GM15510 (cell line): Measurements from ENCODE around the gene CD164.

Source experiments
- POLR2A ChIP-seq: IDR thresholded peaks from 3 replicates; pipeline ENCODE4 v1.6.1; 2011; ENCODE audit warnings: borderline replicate concordance; ENCODE audit not compliant: insufficient read length; ENCODE audit errors: extremely low read depth

Gene CD164

DNA sequence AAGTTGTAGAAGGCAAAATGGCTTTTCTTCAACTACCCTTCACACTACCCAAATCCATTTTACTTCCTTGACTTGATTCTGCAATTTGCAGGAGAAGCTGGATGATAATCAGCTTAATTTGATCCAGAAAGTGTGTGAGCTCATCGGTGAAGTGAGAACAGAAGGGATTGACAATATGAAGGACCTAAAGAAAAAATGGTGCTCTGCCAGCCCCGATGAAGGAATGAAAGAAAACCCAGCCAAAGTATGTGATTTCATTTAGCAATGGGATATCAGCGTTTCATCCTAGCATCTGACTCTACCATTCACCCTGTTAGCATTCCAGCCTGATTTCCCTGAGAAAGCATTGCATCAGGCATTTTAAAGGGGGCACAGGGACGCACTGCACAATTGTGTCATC is 41.5 kb downstream of the CD164 start:
- no peak for TF ChIP-seq POLR2A

DNA sequence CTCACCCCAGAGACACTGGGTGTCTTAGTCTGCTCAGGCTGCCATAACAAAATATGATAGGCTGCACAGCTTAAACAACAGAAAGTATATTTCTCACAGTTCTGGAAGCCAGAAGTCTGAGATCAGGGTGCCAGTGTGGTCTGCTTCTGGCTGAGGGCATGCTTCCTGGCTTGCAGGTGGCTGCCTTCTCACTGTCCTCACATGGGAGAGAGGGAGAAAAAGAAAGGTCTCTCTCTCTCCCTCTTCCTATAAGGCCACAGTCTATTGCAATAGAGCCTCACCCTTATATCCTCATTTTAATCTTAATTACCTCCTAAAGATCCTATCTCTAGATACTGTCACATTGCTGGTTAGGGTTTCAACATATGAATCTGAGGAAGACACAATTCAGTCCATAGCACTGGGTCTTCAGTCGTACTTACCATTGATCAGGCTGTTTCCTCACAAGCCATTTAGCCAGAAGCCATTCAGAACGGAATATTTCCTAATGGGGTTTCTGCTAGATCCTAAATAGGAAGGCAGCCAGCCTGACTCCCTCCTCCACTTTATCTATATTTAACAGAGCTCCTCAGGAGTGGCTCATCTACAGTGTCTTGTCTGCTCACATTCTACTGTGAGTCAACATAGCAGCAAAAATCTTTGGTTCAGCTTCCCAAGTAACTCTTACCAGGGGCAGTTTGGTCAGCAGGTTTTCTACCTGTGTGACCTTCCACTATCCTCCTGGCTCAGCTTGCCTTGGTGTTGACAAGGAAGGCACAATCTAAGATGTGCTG is 42.2 kb downstream of the CD164 start:
- TF ChIP-seq POLR2A: no peak

DNA sequence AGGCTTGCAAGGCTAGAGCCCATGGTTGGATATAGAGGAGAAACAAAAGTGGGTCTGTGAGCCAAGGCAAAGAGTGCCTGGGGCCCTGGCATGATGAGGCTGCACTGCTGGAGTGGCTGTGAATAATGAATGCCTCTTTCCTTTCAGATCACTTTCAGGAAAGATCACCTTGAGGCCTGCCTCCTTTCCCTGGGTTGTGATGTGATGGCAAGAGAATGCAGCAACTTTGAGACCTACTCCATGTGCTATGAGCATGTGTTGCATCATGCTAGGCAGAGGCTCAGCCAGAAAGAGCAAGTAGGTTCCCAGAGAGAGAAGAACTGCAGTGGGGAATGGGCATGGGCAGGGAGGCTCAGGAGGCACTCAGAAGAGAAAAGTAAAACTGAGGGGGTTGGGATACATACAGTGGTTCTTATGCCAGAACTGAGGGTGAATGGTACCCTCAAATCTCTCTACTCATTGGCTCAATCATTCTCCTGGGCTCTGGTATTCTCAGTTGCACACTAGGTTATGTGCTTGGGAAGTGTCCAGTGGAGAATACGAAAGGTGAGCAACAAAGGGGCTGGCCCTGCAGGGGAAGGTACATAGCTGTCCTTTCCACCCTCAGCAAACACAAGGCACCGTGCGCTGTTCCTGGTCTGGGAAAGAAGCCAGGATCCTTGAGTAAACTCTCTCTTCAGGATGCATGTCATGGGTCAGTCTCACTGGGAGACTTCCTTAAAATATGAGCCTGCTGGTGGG is 45.9 kb downstream of the CD164 start:
- TF ChIP-seq POLR2A: no peak

DNA sequence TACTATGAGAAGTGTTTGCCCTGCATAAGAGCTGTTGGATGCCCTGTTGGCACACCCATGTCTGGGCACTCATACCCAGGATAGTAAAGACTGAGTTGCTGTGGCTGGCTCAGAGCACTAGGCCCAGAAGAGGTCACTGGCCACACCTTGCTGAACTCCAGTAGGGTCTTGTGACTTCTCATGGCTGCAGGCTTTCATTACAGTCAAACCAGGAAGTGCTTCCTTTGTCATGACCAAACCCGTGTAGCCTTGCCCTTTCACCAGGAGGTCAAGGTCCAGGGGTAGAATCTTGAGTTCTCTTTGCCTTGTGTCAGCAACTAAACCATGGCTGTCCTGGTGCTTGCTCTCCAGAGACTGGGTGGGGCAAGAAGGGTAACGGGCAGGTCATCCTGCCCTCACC is 49.5 kb downstream of the CD164 start:
- no peak for TF ChIP-seq POLR2A

DNA sequence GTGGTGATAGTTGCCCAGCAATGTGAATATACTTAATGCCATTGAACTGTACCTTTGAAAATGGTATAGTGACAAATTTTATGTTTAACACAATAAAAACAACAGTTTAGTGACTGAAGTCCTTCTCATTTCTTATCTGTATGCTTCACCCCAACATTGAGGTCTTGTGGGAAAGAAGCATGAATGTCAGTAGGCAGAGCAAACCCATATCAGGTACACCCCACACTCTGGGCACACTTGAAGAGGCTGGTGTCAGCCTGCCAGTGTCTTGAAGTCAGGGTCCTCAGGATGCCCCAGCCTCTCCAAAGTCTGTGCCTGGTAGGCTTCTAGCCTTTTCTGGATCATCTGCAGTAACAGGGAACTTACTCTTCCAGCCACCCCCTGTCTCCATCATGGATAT is 51.2 kb downstream of the CD164 start:
- TF ChIP-seq POLR2A: no peak

DNA sequence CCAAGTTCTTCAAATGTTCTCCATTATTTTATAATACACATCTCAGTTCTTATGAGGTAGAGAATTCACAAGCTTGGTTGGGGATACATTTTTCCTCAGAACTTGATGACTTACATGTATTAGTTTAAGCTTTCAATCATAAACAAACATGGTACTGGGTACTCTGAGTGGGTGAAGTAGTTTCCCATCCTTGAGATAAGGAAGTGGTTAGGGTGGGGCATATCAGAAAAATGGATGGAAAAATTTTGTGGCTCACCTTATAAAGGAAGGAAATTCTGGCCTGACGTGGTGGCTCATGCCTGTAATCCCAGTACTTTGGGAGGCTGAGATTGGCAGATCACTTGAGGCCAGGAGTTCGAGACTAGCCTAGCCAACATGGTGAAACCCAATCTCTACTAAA is 52.0 kb downstream of the CD164 start:
- no peak for TF ChIP-seq POLR2A

DNA sequence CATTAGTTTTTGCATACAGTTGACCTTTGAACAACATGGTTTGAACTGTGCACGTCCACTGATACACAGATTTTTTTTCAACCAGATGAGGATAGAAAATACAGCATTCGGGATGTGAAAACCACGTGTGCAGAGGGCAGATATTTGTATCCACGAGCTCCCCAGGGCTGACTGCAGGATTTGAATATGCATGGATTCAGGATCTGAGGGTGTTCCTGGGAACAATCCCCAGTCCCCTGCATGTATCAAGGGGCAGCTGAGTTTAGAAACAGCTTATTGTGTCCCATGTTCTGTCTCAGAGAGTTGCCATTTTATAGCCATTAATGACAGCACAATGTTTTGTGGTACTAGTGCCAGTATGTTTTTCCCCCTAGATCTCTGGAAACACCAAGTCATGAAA is 53.6 kb downstream of the CD164 start:
- TF ChIP-seq POLR2A: no peak

DNA sequence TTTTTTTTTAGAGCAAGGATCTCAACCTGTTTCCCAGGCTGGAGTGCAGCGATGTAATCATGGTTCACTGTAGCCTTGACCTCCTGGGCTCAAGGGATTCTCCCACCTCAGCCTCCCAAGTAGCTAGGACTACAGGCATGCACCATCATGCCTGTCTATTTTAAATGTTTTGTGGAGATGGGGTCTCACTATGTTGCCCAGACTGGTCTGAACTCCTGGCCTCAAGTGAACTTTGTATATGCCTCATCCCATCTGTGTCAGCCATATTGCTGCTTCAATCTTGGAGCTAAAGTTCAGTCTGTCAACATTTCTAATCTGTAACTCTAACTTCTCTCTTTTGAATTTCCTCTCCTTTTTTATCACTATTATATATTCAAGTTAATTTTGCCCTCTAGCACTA is 54.3 kb downstream of the CD164 start:
- no peak for TF ChIP-seq POLR2A

DNA sequence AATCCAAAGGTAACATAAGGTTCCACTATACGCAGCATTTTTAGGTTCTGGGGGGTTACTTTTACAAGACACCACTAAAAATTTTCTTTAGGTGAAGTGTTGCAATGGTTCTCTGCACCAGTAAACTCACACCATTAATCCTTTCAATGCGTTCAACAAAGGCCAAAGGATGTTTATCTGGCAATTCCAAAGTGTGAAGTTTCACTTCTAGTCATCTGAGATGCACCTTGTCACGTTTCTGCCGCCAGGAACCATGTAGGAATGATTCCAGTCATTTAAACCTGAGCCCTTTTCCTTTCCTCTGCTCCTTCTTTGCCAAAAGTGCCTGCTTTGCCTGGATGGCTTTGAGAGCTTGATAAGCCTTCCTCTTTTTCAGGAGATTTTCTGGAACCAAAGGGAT is 54.8 kb downstream of the CD164 start:
- no peak for TF ChIP-seq POLR2A

DNA sequence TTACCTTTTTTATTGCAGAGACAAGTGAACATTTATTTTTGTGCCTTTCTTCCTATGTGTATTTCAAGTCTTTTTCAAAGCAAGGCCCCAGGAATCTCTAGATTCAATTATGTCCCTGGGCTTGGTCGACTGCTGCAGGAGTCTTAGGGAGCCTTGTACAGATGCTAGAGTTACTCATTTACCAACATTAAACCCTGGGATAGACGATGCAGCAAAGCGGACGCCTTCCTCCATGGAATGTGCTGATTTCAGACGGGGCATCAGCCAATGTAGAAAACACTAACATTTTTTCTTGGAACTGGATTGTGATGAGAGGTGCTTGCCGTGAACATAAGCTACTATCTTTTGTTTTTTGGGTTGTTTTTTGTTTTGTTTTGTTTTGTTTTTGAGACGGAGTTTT is 55.9 kb downstream of the CD164 start:
- no peak for TF ChIP-seq POLR2A

DNA sequence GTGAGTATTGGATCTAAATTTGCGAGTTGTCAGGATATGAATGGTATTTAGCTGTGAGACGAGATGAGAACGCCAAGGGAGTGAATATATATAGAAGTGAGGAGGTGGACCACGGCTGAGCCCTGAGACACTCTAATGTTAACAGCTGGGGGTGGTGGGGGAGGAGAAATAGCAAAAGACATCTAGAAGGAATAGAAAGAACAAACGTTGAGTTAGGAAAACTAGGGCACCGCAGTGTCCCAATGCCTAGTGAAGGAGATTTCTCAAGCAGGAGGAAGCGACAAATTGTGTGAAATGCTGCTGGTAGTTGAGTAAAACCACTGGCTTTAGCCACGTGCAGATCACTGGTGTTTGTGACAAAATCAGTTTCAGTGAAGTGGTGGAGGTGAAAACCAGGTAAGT is 56.9 kb downstream of the CD164 start:
- no peak for TF ChIP-seq POLR2A

DNA sequence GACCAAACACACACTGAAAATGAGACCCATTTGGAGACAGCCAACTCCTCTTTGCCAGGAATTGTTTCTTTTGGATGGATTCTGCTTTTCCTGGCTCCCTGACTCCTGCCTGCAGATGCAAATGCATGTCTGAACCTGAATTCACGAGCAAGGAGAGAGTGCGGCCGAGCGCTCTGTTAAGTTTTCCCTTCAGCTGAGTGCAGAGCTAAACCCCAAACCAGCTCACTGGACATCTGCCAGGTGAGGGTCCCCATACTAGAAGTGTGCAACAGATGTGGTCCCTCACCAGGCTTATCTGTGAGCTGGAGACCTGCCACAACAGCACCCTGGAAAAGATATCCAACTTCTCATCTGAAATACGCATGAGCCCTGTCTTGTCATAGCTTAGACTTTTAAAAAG is 59.0 kb downstream of the CD164 start:
- no peak for TF ChIP-seq POLR2A

DNA sequence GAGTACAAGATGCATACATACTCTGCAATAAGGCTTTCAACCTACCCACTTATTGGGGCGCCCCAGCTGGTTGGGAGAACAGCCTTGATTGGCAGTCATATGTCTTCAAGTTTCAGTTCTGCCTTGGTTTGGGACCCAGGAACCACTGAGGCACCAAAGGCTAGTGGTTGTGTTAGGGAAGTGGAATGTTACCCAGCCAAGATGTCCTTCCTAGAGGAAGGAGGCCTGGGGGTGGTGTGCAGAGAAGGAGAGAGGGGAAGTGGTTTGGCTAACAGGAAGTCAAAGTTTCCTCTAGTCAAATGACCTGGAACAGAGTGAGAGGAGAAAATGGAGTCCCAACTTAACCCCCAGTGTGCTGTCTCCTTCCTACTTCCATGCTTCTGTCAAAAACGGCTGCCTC is 59.4 kb downstream of the CD164 start:
- TF ChIP-seq POLR2A: no peak

DNA sequence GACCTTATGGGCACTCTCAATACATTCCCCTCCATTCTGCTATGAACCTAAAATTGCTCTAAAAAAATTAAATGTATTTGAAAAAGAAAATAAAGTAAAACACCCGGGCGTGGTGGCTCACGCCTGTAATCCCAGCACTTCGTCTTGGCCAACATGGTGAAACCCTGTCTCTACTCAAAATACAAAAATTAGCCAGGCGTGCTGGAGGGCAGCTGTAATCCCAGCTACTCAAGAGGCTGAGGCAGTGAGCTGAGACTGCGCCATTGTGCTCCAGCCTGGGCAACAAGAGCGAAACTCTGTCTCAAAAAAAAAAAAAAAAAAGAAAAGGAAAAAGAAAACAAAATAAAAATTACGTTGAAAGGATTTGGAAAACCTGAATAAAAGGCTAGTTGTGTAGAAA is 60.5 kb downstream of the CD164 start:
- no peak for TF ChIP-seq POLR2A

DNA sequence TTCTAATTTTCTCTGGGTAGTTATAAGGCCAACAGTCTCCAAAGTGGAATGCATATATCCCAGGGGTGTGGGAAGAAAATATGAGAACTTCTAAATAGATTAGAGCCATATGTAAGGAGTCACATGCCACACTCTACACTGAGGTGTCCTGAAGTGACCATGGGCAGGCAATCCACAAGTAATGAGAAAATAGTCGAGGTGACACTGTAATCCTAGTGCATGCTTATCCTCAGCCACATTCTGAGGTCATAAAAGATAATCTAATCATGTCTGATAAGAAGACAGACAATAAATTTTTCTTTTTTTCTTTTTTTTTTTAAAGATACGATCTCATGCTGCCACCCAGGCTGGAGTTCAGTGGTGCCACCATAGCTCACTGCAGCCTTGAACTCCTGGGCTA is 62.2 kb downstream of the CD164 start:
- no peak for TF ChIP-seq POLR2A

DNA sequence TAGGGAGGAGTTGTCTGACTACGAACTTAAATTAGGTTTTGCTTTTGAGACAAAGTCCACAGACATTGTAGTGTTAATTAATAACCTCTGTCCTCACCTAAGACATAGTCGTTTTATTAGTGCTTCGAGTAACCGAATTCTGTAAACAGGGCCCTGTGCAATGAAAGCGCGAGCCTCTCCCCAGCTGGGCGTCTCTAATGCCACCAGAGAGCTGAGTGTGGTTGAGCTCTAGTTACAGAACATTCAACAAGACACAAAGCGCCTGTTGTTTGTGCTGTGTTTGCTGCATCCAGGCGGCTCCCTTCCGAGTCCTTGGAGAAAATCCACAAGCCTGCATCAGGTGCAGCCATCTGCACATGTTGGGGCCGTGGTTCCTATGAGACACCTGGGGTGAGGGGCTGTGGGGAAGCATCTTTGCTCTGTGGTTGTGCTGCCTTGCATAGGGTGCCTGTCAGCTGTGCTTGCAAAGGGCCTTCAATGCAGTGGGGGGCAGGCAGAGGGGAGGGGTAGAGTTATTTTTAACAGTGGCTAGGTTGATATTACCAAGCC is 63.9 kb downstream of the CD164 start:
- TF ChIP-seq POLR2A: no peak
